Fibroblast of lung (primary cell): ENCODE results near the gene NR6A1.

ENCODE experiments used
- EZH2 ChIP-seq: IDR thresholded peaks from 2 replicates; pipeline ENCODE4 v1.5.1; 2012; ENCODE audit warnings: low read length, control low read depth, mild to moderate bottlenecking; ENCODE audit errors: missing control alignments
- TF ChIP-seq, protein P1 (sequence below), 2 donors: IDR thresholded peaks in 1 of 2; conservative IDR thresholded peaks in 1 of 2; 1 replicate in 1 of 2; 2 replicates in 1 of 2; pipeline ENCODE4 v1.5.1; 2011 to 2012; ENCODE audit warnings: low read length in 2 of 2, control low read depth in 1 of 2, inconsistent platforms in 1 of 2, low read depth in 1 of 2, mild to moderate bottlenecking in 1 of 2

DNA sequence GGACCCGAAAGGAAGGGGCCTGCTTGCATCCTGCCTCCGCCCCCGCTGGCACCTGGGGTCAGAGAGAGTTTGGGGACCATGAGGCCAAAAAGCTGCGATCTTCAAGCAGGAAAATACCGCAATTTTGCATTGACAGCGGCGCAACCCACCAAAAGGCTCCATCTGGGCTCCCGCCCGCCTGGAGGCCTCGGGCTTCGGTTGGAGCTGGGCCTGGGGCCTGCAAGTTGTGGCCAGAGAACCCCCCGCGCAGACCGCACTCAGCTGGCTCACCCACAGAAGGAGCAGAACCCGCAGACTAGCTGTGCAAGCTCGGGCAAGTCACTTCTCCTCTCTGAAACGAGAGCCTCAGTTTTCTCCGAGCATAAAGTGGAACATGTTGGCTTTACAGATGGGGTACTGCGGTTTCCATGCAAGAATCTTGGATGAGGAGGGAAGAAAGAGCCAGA lies 265.2 kb downstream of the NR6A1 start:
- no peak for TF ChIP-seq EZH2
- TF ChIP-seq, protein P1, sequence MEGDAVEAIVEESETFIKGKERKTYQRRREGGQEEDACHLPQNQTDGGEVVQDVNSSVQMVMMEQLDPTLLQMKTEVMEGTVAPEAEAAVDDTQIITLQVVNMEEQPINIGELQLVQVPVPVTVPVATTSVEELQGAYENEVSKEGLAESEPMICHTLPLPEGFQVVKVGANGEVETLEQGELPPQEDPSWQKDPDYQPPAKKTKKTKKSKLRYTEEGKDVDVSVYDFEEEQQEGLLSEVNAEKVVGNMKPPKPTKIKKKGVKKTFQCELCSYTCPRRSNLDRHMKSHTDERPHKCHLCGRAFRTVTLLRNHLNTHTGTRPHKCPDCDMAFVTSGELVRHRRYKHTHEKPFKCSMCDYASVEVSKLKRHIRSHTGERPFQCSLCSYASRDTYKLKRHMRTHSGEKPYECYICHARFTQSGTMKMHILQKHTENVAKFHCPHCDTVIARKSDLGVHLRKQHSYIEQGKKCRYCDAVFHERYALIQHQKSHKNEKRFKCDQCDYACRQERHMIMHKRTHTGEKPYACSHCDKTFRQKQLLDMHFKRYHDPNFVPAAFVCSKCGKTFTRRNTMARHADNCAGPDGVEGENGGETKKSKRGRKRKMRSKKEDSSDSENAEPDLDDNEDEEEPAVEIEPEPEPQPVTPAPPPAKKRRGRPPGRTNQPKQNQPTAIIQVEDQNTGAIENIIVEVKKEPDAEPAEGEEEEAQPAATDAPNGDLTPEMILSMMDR (conservative IDR thresholded peaks at IDR 0.05 in 1 of 2, IDR thresholded peaks at IDR 0.05 in 1 of 2; ENCODE audit: low read depth in 1 of 2, low read length in 2 of 2) = no peak
